ENCODE data around the gene CNTNAP2. TPM values are rescaled to one million over a fixed set of nuclear protein-coding genes. Genes with fewer than 3 reads are reported as not detected.

Gene CNTNAP2
- total and polyA plus RNA-seq, 2 of the 4 experiments (the other 2 are of a cell fraction): not detected

DNA sequence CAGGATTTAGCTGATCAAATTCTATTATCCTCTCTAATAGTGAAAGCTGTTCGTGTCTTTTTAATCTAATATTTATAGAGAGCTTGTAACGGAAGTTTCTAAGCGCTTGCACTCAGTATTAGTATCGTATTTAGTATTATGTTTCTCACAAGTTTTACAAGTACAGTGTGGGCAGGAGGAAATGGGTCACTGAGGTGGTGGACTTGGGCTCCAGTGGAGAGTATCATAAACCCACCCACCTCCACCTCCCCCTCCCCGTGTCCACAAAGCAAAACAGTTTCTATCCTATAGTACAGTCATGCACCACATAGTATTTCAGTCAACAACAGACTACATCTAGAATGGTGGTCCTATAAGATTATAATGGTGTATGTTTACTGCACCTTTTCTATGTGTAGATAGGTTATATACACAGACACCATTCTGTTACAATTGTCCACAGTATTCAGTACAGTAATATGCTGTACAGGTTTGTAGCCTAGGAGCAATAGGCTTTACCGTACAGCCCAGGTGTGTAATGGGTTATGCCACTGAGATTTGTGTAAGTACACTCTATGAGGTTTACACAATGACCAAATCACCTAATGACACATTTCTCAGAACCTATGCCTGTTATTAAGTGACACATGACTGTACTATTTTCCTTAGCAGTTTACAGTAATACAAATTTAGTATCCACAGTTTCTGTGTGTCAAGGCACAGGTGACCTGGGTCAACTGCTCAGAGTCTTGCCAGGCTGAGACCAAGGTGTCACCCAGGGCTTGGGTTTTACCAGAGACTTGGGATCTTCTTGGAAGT, 1452.7 kb downstream of the CNTNAP2 start:
- dilution Hi-C loops (cut with HindIII; ENCODE audit: low sequenced_read_pairs, unreplicated experiment) (no loop called here), in situ Hi-C loops (cut with MboI; ENCODE audit: low sequenced_read_pairs) (no loop called here), intact Hi-C loops (cut with micrococcal nuclease) (no loop called here)
- Histone ChIP-seq H2BK5ac (ENCODE audit: low read depth, low read length, poor library complexity, severe bottlenecking) (no peak overlapping the region), H3K79me1 (ENCODE audit: low read depth in 1 of 2, low read length in 2 of 2) (no peaks in the 10 kb centered on the region), H3K4me3 (ENCODE audit: insufficient read depth, low read depth, low read length) (no peak overlapping the region), H2AK5ac (ENCODE audit: low read depth, low read length) (no peak overlapping the region), H3K14ac (replicated peaks; ENCODE audit: low read depth, low read length) (no peak overlapping the region), H2BK120ac (ENCODE audit: low read depth, low read length) (no peak overlapping the region), H3K4ac (ENCODE audit: low read depth, low read length) (no peak overlapping the region), H3K27me3 (ENCODE audit: control insufficient read depth, insufficient read depth, low read length) (no peaks in the 10 kb centered on the region), H3K4me2 (ENCODE audit: low read depth, low read length) (no peak overlapping the region), H3K36me3 (ENCODE audit: control insufficient read depth, insufficient read depth, low read length) (no peaks in the 10 kb centered on the region), H3K4me1 (ENCODE audit: control insufficient read depth, insufficient read depth, low read length) (no peaks in the 10 kb centered on the region), H4K20me1 (ENCODE audit: insufficient read depth, low read length) (no peaks in the 10 kb centered on the region), H4K8ac (ENCODE audit: low read depth in 2 of 2, low read length in 2 of 2) (no peak overlapping the region), H4K5ac (ENCODE audit: low read depth, low read length) (no peak overlapping the region), H3K56ac (ENCODE audit: extremely low read depth, insufficient read depth, low read length) (no peak overlapping the region), H3K9me3 (ENCODE audit: control insufficient read depth, insufficient read depth, low read length) (peaks cover 2% of the 10 kb centered on the region; the same call in 1 of the 2 replicates), H3K9ac (ENCODE audit: low read depth, low read length) (no peak overlapping the region), H2BK15ac (ENCODE audit: low read depth, low read length) (no peak overlapping the region), H3K18ac (ENCODE audit: low read depth, low read length) (no peak overlapping the region), H4K91ac (ENCODE audit: insufficient read depth, low read depth, low read length) (no peak overlapping the region), H3K23ac (ENCODE audit: low read depth, low read length) (no peak overlapping the region), H2BK20ac (ENCODE audit: low read depth, low read length) (no peak overlapping the region), H3K27ac (ENCODE audit: insufficient read depth, low read length) (no peak overlapping the region), H2AFZ (replicated peaks; ENCODE audit: low read length, poor library complexity) (no peak overlapping the region), H3K9me1 (ENCODE audit: insufficient read depth, low read length) (no peaks in the 10 kb centered on the region), H2AK9ac (replicated peaks; ENCODE audit: low read depth, low read length, poor library complexity) (no peak overlapping the region)
- WGBS, 2 experiments (ENCODE audit: extremely low coverage in 2 of 2, insufficient read length in 1 of 2): no CpG with 5 or more reads among the region's 6 CpGs
- BruUV-seq (replicated peaks): no TSS peak
- DNase-seq (no peak), ATAC-seq (ENCODE audit: low read depth) (no peak)
- no peak for TF ChIP-seq NFE2L2 (IDR thresholded peaks at IDR 0.05; ENCODE audit: low read depth, low read length)
- TF ChIP-seq, protein P1, sequence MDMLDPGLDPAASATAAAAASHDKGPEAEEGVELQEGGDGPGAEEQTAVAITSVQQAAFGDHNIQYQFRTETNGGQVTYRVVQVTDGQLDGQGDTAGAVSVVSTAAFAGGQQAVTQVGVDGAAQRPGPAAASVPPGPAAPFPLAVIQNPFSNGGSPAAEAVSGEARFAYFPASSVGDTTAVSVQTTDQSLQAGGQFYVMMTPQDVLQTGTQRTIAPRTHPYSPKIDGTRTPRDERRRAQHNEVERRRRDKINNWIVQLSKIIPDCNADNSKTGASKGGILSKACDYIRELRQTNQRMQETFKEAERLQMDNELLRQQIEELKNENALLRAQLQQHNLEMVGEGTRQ (IDR thresholded peaks at IDR 0.05; ENCODE audit: low read depth, low read length): no peak
- no peak for TF ChIP-seq POLR2A (IDR thresholded peaks at IDR 0.05; ENCODE audit: low read depth, low read length)
- TF ChIP-seq FOS (IDR thresholded peaks at IDR 0.05; ENCODE audit: low read depth, low read length): no peak
- no peak for TF ChIP-seq BHLHE40 (IDR thresholded peaks at IDR 0.05; ENCODE audit: low read depth, low read length)
- TF ChIP-seq MAFK (IDR thresholded peaks at IDR 0.05; ENCODE audit: low read depth, low read length): no peak
- no peak for TF ChIP-seq RAD21 (IDR thresholded peaks at IDR 0.05; ENCODE audit: low read length)
- TF ChIP-seq RFX5 (IDR thresholded peaks at IDR 0.05; ENCODE audit: low read depth, low read length): no peak
- TF ChIP-seq SMC3 (IDR thresholded peaks at IDR 0.05; ENCODE audit: low read depth, low read length): no peak
- no peak for TF ChIP-seq CHD1 (IDR thresholded peaks at IDR 0.05; ENCODE audit: low read depth, low read length)
- TF ChIP-seq MXI1 (IDR thresholded peaks at IDR 0.05; ENCODE audit: borderline replicate concordance, low read depth, low read length): no peak
- TF ChIP-seq, protein P2, sequence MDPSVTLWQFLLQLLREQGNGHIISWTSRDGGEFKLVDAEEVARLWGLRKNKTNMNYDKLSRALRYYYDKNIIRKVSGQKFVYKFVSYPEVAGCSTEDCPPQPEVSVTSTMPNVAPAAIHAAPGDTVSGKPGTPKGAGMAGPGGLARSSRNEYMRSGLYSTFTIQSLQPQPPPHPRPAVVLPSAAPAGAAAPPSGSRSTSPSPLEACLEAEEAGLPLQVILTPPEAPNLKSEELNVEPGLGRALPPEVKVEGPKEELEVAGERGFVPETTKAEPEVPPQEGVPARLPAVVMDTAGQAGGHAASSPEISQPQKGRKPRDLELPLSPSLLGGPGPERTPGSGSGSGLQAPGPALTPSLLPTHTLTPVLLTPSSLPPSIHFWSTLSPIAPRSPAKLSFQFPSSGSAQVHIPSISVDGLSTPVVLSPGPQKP (IDR thresholded peaks at IDR 0.05; ENCODE audit: borderline replicate concordance, low read depth, low read length): no peak
- TF ChIP-seq, protein P3, sequence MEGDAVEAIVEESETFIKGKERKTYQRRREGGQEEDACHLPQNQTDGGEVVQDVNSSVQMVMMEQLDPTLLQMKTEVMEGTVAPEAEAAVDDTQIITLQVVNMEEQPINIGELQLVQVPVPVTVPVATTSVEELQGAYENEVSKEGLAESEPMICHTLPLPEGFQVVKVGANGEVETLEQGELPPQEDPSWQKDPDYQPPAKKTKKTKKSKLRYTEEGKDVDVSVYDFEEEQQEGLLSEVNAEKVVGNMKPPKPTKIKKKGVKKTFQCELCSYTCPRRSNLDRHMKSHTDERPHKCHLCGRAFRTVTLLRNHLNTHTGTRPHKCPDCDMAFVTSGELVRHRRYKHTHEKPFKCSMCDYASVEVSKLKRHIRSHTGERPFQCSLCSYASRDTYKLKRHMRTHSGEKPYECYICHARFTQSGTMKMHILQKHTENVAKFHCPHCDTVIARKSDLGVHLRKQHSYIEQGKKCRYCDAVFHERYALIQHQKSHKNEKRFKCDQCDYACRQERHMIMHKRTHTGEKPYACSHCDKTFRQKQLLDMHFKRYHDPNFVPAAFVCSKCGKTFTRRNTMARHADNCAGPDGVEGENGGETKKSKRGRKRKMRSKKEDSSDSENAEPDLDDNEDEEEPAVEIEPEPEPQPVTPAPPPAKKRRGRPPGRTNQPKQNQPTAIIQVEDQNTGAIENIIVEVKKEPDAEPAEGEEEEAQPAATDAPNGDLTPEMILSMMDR (conservative IDR thresholded peaks at IDR 0.05; ENCODE audit: low read depth, low read length): no peak
- TF ChIP-seq CEBPB (IDR thresholded peaks at IDR 0.05; ENCODE audit: low read depth, low read length): no peak
- TF ChIP-seq RCOR1 (IDR thresholded peaks at IDR 0.05; ENCODE audit: insufficient replicate concordance, low read length): no peak
- ChIA-PET POLR2A (ENCODE audit: unreplicated experiment) (no interaction called here), CTCF (no interaction called here)
